Neural cell (in vitro differentiated cells): Measurements from ENCODE around the gene CUL2. TPM values are rescaled to one million over a fixed set of nuclear protein-coding genes. Genes with fewer than 3 reads are reported as not detected.

Experiments used
- H2AFZ ChIP-seq: fragments of 200-600, 300-800 bp; sonication (generic), shearing (Covaris generic); 2 replicates; pipeline ENCODE4 v1.6.0; 2014; ENCODE audit warnings: low read depth, mild to moderate bottlenecking, antibody characterized with exemption, low read length, moderate library complexity
- H3F3A ChIP-seq: fragments of 200-600 bp; shearing (Covaris generic); 2 replicates; pipeline ENCODE4 v1.6.1; 2016; ENCODE audit warnings: mild to moderate bottlenecking, moderate library complexity, mixed read lengths, antibody characterized with exemption, low read length; ENCODE audit not compliant: insufficient read depth, poor library complexity, severe bottlenecking
- H3K27ac ChIP-seq: fragments of 200-600, 300-800 bp; sonication (generic), shearing (Covaris generic); 2 replicates; pipeline ENCODE4 v1.5.1; 2014; ENCODE audit warnings: mild to moderate bottlenecking, low read length, moderate library complexity
- H3K27me3 ChIP-seq: fragments of 300-800, 200-600 bp; sonication (generic), shearing (Covaris generic); 2 replicates; pipeline ENCODE4 v1.6.0; 2014; ENCODE audit warnings: mild to moderate bottlenecking, low read depth, low read length, moderate library complexity; ENCODE audit not compliant: insufficient read depth
- H3K36me3 ChIP-seq: fragments of 300-800, 200-600 bp; sonication (generic), shearing (Covaris generic); 2 replicates; pipeline ENCODE4 v1.5.1; 2014; ENCODE audit warnings: mild to moderate bottlenecking, antibody characterized with exemption, low read length, moderate library complexity; ENCODE audit not compliant: insufficient read depth
- H3K4me2 ChIP-seq: fragments of 300-800, 200-600 bp; sonication (generic), shearing (Covaris generic); 2 replicates; pipeline ENCODE4 v1.6.0; 2014; ENCODE audit warnings: mild to moderate bottlenecking, low read length
- H3K4me3 ChIP-seq: fragments of 300-800, 200-600 bp; sonication (generic), shearing (Covaris generic); 2 replicates; pipeline ENCODE4 v1.5.1; 2014; ENCODE audit warnings: mild to moderate bottlenecking, low read length, moderate library complexity
- H3K79me2 ChIP-seq: fragments of 200-600 bp; shearing (Covaris generic); replicated peaks from 2 replicates; pipeline ENCODE4 v1.6.0; 2014; ENCODE audit warnings: mild to moderate bottlenecking, low read length, moderate library complexity; ENCODE audit not compliant: insufficient read depth
- H3K9ac ChIP-seq: fragments of 300-800, 200-600 bp; sonication (generic), shearing (Covaris generic); 2 replicates; pipeline ENCODE4 v1.6.1; 2016; ENCODE audit warnings: mild to moderate bottlenecking, low read length, mixed read lengths
- H3K9me2 ChIP-seq: fragments of 200-600 bp; shearing (Covaris generic); 2 replicates; pipeline ENCODE4 v1.6.1; 2016; ENCODE audit warnings: mild to moderate bottlenecking, low read length, mixed read lengths; ENCODE audit not compliant: insufficient read depth
- H3K9me3 ChIP-seq: fragments of 200-600, 300-800 bp; sonication (generic), shearing (Covaris generic); 2 replicates; pipeline ENCODE4 v1.6.1; 2016; ENCODE audit warnings: mild to moderate bottlenecking, mixed run types, low read length, moderate library complexity, mixed read lengths
- H4K20me1 ChIP-seq: fragments of 200-600 bp; shearing (Covaris generic); 2 replicates; pipeline ENCODE4 v1.6.1; 2016; ENCODE audit warnings: mild to moderate bottlenecking, mixed run types; ENCODE audit not compliant: insufficient read depth
- CTCF ChIP-seq: fragments of 450-650 bp; IDR thresholded peaks from 2 replicates; pipeline ENCODE4 v1.5.1; 2014; ENCODE audit warnings: antibody characterized with exemption, mild to moderate bottlenecking, moderate library complexity; ENCODE audit not compliant: poor library complexity, severe bottlenecking
- EP300 ChIP-seq: fragments of 450-650 bp; conservative IDR thresholded peaks from 2 replicates; pipeline ENCODE4 v1.6.1; 2014; ENCODE audit warnings: antibody characterized with exemption, mild to moderate bottlenecking, moderate library complexity; ENCODE audit not compliant: poor library complexity, severe bottlenecking
- EZH2 ChIP-seq: fragments of 200-600, 300-800 bp; shearing (Covaris generic), sonication (generic); IDR thresholded peaks from 2 replicates; pipeline ENCODE4 v1.6.1; 2014; ENCODE audit warnings: antibody characterized with exemption, low read length, borderline replicate concordance, mild to moderate bottlenecking; ENCODE audit not compliant: insufficient read depth, poor library complexity, severe bottlenecking
- MXI1 ChIP-seq: fragments of 450-650 bp; conservative IDR thresholded peaks from 2 replicates; pipeline ENCODE4 v1.6.1; 2014; ENCODE audit warnings: antibody characterized with exemption, mild to moderate bottlenecking; ENCODE audit not compliant: poor library complexity, severe bottlenecking
- POLR2AphosphoS5 ChIP-seq: IDR thresholded peaks from 2 replicates; pipeline ENCODE4 v1.6.1; 2012
- RAD21 ChIP-seq: fragments of 450-650 bp; conservative IDR thresholded peaks from 2 replicates; pipeline ENCODE4 v1.6.1; 2014; ENCODE audit warnings: antibody characterized with exemption, mild to moderate bottlenecking, moderate library complexity
- REST ChIP-seq: IDR thresholded peaks from 2 replicates; pipeline ENCODE4 v1.6.1; 2012; ENCODE audit warnings: borderline replicate concordance
- SMC3 ChIP-seq: fragments of 450-650 bp; conservative IDR thresholded peaks from 2 replicates; pipeline ENCODE4 v1.6.1; 2014; ENCODE audit warnings: antibody characterized with exemption, mild to moderate bottlenecking, moderate library complexity; ENCODE audit not compliant: poor library complexity
- TAF1 ChIP-seq: IDR thresholded peaks from 2 replicates; pipeline ENCODE4 v1.6.1; 2012; ENCODE audit warnings: low read depth
- polyA plus RNA-seq: library from polyadenylated mRNA; depleted of rRNA; stranded (reverse); fragments of >200 nt; gene quantifications from 2 replicates; pipeline ENCODE4 v1.2.3, GENCODE V29; 2014

Gene CUL2
- polyA plus RNA-seq, 1 donor from 2014 or later = 40.5 TPM

DNA sequence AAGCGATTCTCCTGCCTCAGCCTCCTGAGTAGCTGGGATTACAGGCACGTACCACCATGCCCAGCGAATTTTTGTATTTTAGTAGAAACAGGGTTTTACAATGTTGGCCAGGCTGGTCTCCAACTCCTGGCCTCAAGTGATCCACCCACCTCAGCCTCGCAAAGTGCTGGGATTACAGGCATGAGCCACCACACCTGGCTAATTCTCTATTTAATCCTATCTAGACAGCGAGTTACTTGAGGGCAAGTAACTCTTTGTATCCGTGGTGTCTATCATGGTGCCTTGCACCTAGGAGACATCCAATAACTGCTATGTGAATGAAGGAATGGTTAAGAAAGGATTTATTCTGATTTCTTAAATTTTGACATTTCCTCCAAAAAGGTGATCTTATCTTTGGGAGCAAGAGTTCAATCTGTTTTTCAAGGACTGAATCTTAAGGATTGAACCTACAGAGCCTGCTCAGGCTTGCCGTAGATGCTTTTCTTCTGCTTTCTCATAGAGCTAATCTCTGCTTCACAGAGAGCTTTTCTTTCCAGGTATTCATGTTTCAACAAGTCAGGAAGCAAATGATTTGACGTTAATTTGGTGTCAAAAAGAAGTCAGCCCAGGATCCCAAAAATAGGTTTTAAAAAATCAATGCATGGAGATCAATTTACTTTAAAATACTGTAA is 101.6 kb downstream of the CUL2 start:
- Histone ChIP-seq H3K36me3 (no peaks in the 10 kb centered on the region), H3K27ac (no peak overlapping the region), H3K9ac (no peak overlapping the region), H3K27me3 (no peaks in the 10 kb centered on the region), H3K4me2 (no peak overlapping the region), H3K9me2 (no peaks in the 10 kb centered on the region), H3K9me3 (peaks cover 7% of the 10 kb centered on the region), H3F3A (no peaks in the 10 kb centered on the region), H2AFZ (no peak overlapping the region), H3K4me3 (no peak overlapping the region), H4K20me1 (no peaks in the 10 kb centered on the region), H3K79me2 (no peaks in the 10 kb centered on the region)
- TF ChIP-seq EP300 (no peak), MXI1 (no peak), POLR2AphosphoS5 (no peak), TAF1 (no peak), CTCF (no peak), EZH2 (no peak), REST (no peak), RAD21 (no peak), SMC3 (no peak)

DNA sequence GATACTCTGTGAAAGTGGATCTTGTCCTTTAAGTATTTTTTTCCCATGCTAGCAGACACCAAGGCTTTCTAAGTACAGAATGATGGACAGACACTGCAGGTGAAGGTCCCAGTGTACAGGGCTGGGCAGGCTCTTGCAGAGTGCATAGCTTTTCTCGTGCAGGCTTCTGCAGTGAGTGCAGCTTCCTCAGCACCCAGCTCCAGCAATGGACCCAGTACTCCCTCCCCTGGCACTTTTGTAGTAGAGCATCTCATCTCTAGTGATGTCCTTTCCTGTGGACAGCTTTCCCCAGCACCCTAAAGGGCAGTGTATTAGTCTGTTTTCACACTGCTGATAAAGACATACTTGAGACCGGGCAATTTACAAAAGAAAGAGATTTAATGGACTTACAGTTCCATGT is 104.3 kb downstream of the CUL2 start:
- H3K9me3 ChIP-seq = peaks cover 7% of the 10 kb centered on the region
- no peaks in the 10 kb centered on the region for H4K20me1 ChIP-seq
- no peaks in the 10 kb centered on the region for H3K9me2 ChIP-seq
- no peaks in the 10 kb centered on the region for H3K36me3 ChIP-seq
- no peak overlapping the region for H3K27ac ChIP-seq
- no peak overlapping the region for H3K4me2 ChIP-seq
- H2AFZ ChIP-seq = no peak overlapping the region
- H3K4me3 ChIP-seq = no peak overlapping the region
- H3K27me3 ChIP-seq = no peaks in the 10 kb centered on the region
- no peaks in the 10 kb centered on the region for H3F3A ChIP-seq
- H3K9ac ChIP-seq = no peak overlapping the region
- no peaks in the 10 kb centered on the region for H3K79me2 ChIP-seq
- TF ChIP-seq CTCF (no peak), SMC3 (no peak), MXI1 (no peak), RAD21 (no peak), EZH2 (no peak), EP300 (no peak), TAF1 (no peak), REST (no peak), POLR2AphosphoS5 (no peak)
